ENCODE data around the gene SPTA1. TPM values are rescaled to one million over a fixed set of nuclear protein-coding genes. Genes with fewer than 3 reads are reported as not detected.

Gene SPTA1
- total RNA-seq, 1 donor from 2014 or later: 0.55 TPM

DNA sequence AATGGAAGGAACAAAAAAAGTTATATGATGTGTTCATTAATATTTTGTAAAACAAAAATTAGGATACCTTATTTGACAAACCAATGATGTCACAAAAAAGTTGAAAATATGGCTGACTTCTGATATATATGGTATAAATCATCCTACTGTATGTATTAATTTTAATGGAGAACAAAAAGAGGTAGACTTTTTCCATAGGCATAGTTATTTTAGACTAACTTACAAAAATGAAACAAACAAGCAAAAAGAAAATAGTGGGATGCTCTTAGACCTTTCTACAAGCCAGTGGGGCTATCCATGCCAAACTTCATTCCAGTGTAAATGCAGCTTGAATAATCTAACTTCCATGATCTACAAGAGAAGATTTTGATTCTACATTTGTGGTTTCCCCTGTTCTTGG is 522 bp upstream of the SPTA1 start:
- DNase-seq (ENCODE audit: low spot score): no peak

DNA sequence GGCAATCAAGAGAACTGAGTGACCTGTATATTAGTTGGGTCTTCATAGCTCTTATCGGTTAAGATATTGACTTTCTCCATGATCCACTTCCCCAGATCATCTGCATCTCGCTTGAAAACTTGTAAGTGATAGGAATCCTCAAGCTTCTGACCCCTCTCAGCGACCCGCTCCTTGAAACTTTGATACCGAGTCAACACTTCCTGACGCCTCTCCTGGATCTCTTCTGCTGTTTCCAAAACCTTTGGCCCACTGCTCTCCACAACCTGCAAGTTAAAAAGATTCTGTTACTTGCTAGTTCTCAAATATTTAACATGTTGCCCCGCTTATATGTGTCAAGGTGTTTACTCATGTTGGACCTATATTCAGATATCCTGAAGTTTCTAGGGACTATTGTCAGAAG is 1.4 kb downstream of the SPTA1 start:
- no peak for DNase-seq (ENCODE audit: low spot score)

DNA sequence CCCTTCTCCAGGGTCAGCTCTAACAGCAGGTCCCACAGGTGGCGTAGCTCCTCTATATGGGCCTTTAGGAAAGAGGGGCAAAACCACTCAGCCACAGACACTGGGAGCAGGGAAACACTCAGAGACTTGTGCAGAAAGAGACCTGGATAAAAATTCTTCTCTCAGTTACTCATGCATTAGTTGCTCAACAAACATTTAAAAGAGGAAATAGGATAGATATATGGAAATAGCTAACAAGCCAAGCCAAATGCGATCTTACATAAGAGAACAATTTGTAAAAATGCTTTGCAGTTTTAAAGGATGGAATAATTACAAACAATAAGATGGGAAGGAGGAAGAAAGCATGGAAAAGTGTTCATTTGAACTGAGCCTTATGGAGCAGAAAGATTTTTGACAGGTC is 4.9 kb downstream of the SPTA1 start:
- no peak for DNase-seq (ENCODE audit: low spot score)

DNA sequence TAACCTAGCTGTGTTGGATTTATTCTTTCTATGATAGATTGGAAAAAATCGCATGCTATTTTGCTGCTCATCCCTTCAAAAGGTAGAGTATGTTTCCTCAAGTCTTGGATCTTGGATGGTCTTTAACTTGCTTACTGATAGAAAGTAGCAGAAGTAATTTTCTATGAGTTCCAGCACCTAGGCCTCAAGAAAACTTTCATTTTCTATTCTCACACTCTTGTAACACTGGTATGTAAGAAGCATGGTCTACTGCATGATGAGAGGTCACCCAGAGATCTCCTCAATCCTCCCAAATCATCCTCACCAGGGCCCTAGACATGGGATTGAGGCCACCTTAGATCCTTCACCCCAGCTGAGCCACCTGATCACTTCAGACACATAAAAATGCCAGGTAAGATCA is 7.2 kb downstream of the SPTA1 start:
- no peak for DNase-seq (ENCODE audit: low spot score)

DNA sequence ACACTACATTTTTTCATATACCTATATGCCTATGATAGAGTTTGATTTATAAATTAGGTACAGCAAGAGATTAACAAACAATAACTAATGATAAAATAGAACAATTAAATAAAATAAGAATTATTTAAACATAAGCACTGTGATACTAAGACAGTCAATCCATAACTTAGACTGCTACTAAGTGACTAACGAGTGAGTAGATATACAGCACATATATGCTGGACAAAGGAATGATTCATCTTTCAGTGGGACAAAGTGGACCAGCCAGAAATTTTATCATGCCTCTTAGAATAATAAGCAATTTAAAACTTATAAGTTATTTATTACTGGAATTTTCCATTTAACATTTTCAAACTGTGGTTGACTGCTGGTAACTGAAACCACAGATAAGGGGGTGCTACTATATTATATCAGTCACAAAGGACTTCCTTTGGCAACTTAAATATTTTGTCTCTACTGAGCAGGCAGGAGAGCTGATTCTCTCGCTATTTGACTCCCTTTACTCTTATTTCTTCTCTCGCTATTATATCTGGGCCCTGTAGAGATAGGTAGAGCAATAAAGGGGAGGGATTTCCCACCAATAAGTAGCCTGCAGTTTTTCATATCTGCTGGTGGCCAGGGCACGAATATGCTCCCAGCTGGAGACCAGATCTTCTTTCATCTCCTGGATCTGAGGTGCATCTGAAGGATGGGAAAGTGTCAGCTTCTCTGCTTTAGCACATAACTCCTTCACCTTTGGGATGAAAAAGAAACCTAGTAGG is 10.8 kb downstream of the SPTA1 start:
- DNase-seq (ENCODE audit: low spot score): no peak

DNA sequence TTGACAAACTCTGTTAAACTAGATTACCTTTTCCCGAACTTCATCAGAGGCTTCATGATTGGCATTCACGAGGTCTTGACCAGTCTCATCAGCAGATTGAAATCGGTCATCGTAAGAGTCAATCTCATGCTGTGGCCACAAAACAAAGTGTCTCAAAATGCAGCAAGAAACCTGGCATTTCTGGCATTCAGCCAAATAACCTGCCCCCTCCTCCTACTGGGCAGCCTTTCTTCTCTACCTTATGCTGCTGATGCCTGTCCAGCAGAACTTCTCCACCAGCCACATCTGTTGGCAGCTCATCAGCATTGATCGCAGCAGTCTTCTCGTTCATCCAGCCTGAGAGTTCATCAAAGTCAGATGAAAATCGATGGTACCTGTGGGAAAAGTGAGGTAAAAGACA is 12.2 kb downstream of the SPTA1 start:
- no peak for DNase-seq (ENCODE audit: low spot score)

DNA sequence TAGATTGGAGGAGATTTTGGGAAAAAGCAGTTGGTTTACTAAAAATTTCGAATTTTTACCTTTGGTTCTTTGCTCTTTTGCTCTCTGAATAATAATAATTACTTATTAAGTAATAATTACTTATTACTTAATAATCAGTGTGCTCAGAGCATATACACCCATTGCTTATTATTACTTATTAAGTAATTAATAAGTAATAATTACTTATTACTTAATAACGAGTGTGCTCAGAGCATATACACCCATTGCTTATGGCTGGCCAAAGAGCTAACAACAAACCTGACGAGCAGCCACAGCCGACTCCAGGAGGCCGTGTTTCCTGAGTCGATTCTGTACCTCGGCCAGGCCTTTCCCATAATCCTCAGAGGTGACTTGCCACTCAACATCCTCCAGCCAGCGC is 20.5 kb downstream of the SPTA1 start:
- DNase-seq (ENCODE audit: low spot score): no peak

DNA sequence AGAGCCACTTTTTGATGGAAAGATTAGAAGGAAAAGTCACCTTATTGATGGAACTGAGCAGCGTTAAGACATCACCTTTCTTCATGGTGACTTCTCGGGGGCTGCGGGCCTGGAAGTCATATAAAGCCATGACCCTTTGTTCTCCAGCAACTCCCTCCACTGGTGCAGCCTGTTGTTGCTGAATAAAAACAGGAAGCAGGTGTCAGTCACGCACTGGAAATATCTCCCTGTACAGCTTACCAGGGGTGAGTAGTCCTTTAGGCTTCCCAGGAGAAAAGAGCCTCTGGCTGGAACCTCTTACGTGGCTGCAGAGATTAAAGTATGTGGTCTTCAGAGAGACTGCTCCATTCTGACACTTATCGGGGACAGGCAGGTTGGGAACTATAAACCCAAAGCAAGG is 31.9 kb downstream of the SPTA1 start:
- no peak for DNase-seq (ENCODE audit: low spot score)

DNA sequence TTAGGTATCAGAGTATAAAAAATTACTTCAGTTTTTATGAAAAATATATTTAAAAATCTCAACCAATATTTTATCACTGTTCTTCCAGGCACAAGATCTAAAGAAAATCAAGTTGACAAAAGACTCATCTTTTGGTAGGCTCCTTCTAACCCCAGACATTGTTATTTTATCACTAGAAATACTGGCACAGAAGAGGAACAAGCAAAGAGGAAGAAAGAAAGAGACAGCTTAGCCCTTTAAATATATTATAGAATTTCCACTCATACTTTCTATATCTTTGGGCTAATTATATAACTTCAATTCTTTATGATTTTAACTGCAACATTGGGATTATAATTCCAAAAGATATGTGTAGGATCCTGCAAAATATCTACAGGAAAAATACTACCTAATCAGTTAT is 32.4 kb downstream of the SPTA1 start:
- no peak for DNase-seq (ENCODE audit: low spot score)

DNA sequence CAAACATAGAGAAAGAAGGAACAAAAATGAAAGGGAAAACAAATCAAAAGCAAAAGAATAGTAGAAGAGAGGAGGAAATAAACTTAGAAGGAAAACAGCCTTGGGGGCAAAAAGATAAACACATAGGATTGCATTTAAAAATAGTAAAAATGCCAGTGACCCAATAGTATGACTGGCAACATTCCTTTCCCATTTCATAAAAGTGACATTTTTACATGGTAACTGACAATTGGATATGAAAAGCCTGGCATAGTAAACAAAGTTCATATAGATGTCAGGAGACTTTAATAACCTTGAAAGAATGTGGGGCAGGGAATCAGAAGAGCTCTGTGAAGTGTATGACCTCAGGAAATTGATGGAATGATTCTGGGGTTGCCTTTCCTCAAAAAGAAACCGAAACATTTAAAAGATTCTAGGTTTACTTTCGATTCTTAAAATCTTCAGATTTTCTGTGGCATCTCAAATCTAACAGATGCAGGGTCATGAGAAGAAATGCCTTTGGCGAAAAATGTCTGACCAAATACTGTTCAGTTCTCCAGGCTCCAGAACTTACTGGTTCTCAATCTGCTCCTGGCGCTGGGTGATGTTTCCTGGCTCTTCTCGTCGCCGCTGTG is 33.7 kb downstream of the SPTA1 start:
- no peak for DNase-seq (ENCODE audit: low spot score)

DNA sequence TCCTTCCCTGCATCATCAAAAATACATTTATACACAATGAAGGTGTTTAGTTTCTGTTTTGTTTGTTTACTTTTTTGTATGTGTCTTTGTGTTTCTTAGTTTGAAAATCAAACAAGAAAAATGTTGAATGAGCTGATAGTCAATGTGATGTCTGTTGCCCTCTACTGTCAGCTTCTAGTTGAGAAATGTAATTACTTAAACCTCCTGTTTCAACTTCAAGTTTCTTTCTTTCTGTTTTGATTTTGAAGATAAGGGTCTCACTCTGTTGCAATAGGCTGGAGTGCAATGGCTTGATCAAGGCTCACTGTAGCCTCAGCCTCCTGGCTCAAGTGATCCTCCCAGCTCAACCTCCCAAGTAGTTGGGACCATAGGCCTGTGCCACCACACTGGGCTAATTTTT is 37.5 kb downstream of the SPTA1 start:
- DNase-seq (ENCODE audit: low spot score): no peak

DNA sequence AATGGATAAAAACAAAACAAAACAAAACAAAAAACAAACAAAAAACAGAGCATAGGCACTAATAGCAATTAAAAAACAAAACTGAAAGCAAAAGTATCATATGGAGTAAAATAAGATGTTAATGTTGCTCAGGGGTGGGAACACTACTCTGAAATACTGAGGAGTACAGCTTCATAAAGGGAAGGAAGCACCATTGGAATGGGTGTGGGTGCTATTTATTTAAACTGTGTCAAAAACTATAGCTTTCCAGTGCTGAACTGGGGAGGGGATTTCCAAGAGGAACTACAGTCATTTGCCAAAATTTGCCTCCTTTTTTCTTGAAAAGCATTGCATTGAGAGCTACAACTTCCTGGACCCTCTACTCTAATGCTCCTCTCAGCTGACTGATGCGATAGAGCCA is 40.0 kb downstream of the SPTA1 start:
- DNase-seq (ENCODE audit: low spot score): no peak

DNA sequence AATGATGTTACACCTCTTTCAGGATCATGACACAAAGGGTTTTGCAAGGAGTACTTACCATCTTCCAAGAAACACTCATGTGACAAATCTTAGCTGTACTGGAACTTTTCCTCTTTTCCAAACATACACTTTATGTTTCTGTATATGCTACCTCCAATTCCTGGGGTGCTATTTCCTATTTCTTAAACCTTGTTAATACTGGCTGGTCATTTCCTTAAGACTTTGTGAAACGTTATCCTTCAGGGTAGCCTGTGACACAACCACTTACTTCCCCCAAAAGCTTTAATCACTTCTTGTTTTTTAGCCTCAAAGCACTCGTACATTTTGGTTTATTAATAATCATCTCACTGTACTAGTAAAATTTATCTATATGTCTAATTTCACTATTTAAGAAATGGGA is 42.1 kb downstream of the SPTA1 start:
- DNase-seq (ENCODE audit: low spot score): no peak

DNA sequence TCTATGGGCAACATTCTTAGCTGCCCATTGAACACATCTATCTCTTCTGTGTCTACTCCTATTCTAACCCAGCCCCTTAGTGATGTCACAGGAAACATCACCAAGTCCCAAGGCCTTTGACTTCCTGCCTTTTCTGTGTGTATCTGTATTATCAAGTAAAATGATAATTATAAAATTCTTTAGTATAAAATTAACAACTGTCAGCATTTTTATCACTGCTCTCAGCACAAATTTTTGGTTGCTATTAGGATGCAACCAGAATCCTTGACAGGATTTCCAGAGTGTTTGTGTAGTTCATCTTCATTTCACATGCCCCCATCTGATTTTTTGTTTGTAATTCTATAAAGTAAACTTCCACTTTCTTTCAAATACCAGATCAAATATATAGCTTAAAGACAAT is 47.6 kb downstream of the SPTA1 start:
- no peak for DNase-seq (ENCODE audit: low spot score)

DNA sequence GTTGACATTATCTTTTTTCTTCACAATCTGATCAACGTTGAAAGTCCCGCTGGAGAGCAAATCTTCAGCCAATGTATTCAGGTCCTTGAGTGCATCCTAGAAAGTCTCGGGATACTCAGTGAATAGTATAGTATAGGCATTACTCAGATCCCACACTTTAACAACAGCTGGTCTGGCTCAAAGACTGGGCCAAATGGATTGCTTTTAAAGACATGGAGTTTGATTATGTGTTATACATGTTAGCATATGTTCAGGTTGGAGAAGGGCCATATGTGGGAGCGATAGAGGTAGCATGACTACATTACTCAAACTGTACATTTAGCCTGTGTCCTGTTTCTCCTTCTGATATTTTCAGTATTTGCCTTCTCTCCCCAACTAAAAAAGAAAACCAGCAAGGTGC is 48.4 kb downstream of the SPTA1 start:
- no peak for DNase-seq (ENCODE audit: low spot score)

DNA sequence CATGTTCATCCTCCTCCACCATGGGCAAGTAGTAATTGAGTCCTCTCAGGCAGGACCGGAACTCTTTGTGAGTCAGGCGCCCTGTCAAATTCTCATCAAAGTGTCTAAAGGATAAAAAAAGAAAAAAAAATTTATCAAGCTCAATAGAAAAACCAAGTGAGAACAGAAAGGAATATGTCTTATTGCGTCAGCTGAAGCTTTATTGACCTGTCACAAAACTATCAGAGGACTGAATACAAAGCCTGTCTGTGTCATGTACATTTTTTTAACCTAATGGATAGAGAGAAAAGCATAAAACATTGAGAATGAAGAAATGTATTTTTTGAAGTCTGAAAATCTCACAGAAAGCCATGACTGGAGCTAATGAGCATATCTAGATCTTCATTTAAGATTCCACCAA is 72.8 kb downstream of the SPTA1 start:
- DNase-seq (ENCODE audit: low spot score): no peak

DNA sequence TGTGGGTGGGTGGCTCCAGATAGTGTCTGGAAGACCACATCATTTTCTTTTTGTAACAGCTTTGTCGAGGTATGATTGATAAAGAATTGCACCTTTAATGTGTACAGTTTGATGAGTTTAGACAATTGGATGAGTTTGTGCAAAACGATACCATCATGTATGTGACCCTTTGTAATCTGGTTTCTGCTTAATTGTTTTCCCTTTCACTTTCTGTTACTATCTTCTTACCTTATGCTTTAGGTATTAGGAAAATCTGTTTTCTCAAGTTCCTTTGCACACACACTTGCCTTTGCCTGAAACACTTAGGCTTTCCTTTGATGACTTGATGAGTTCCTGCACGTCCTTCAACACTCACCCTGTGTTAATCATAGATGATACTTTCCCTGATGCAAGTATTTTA is 74.6 kb downstream of the SPTA1 start:
- DNase-seq (ENCODE audit: low spot score): no peak

DNA sequence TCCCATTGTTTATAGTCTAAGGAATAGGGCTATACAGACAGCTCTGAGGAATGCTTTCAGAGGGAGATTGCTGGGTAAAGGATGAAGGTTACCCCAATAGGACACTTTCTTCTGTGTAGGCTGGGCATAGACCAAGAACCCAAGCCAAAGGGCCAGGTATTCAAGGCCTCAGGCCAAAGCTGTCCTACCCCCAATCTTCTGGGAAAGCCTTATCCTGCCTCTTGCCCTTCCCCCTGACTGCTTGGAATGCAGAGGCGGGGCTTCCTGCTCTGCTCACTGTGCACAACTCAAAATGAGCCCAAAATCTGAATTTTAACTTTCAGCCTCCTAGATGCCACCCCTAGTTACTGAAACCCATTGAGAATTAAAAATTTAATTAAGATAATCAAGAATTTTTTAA is 79.2 kb downstream of the SPTA1 start:
- no peak for DNase-seq (ENCODE audit: low spot score)

DNA sequence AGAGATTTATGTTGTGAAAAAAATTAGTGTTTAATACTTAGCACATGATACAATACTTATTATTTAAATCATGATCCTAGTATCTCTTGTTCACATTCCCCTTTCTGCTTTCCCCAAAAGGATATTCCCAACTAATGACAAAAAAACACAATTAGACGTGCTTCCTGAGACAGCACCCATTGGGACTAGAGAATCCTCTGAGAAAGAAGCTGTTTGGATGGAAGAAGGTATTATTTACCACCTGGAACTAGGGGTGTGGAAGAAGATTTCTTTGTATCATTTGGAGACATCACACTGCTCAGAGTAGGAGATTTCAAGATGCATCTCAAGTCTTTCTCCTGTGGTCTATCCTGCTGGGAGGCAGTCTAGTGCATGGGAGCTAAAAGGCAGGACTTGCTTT is 81.5 kb downstream of the SPTA1 start, which contains the start of gene OR10Z1:
Gene OR10Z1, plus strand, starts transcription at position 301 of the 400 bp plus-strand sequence. CDS start 1,171 bp downstream, outside the sequence.
- no peak for DNase-seq (ENCODE audit: low spot score)

DNA sequence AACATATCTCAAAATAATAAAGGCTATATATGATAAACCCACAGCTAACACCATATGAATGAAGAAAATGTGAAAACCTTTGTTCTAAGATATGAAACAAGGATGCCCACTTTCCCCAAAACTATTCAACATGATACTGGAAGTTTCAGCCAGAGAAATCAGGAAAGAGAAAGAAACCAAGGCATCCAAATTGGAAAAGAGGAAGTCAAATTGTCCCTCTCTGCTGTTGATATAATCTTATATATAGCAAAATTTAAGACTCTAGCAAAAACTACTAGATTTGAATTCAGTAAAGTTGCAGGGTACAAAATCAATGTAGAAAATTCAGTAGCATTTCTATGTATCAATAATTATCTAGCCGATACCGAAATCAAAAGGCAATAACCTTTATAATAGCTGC is 85.8 kb downstream of the SPTA1 start:
- no peak for DNase-seq (ENCODE audit: low spot score)

DNA sequence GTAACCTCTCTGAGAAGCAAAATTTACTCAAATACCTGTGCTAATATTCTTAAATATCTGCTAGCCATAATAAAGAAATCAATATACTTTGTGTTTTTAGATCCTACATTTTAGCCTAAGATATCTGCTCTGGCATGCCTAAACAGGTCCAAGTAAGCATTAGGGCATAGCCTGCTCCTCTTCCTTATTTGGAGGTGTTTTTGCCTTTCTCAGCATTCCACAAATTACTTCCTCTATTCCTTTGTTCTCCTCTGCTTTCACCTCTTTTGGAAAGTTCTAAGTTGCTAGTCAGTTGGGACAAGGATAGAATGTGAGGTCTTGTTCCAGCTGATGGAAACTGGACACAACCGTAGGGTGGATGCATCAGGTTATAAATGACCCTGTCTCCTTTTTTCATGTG is 99.6 kb downstream of the SPTA1 start:
- no peak for DNase-seq (ENCODE audit: low spot score)

DNA sequence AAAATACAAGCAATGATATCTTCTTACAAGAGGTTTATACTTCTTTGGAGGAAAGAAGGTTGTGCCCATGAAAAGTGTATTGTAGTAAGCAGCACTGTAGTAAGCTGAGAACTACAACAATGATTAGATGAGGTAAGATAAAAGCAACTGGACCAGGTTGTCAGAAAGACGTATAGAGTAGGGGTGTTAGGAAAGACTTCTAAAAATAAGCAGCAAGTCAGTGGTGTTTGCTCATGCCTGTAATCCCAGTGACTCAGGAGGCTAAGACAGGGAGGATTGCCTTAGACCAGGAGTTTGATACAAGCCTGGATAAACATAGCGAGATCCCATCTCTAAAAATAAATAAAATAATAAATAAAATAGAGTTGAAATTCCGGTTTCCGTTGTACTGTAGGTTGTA is 102.6 kb downstream of the SPTA1 start:
- DNase-seq (ENCODE audit: low spot score): no peak

DNA sequence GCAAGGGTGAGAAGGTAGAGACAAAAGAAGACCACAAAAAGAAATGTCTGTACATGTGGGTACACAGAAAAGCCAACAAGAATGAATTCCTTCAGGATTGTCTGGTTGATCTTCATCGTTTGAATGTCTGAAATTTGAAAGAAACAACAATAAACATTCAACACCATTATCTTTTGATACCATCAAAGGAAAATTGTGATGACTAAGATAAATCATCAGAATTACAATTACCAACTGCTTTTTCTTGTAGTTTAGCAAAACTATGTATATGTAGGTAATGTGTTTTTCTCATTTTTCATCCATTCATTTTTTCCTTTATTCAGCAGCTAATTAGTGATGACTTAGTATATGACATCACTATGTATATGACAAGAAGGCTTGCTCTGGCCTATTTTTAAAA is 106.8 kb downstream of the SPTA1 start, which contains the start of gene OR10X1:
Gene OR10X1, minus strand, starts transcription at position 167 of the 400 bp plus-strand sequence. Its CDS starts 0 bp downstream, at position 167.
- DNase-seq (ENCODE audit: low spot score): no peak
